Breast epithelium (tissue), 4 donors: ENCODE data around the gene ST7L. TPM values are rescaled to one million over a fixed set of nuclear protein-coding genes. Genes with fewer than 3 reads are reported as not detected.

Experiments used
- DNase-seq, 2 donors: peaks; one replicate each; pipeline ENCODE4 v3.0.0-alpha.2; 2019; ENCODE audit warnings: low spot score in 2 of 2
- H3K27ac ChIP-seq, 2 donors: fragments of 200-600 bp; sonication (generic) in 1 of 2; one replicate each; pipeline ENCODE4 v1.5.1; 2016 to 2019; ENCODE audit warnings: mild to moderate bottlenecking in 1 of 2
- H3K27me3 ChIP-seq, 2 donors: fragments of 200-600 bp; sonication (generic) in 1 of 2; one replicate each; pipeline versions ENCODE4 v1.5.1 to v1.6.0; 2017 to 2019; ENCODE audit warnings: control low read depth in 1 of 2, mild to moderate bottlenecking in 1 of 2
- H3K36me3 ChIP-seq: fragments of 200-600 bp; one replicate; pipeline ENCODE4 v1.5.1; 2019
- H3K4me1 ChIP-seq, 2 donors: fragments of 200-600 bp; sonication (generic); one replicate each; pipeline ENCODE4 v1.5.1; 2016 to 2019; ENCODE audit warnings: control low read depth in 1 of 2
- H3K4me3 ChIP-seq, 3 donors: fragments of 200-600 bp; sonication (generic); 1 replicate in 2 of 3; 2 replicates in 1 of 3; pipeline ENCODE4 v1.5.1; 2016 to 2019; ENCODE audit warnings: mild to moderate bottlenecking in 3 of 3, moderate library complexity in 2 of 3
- H3K9me3 ChIP-seq, 2 donors: fragments of 200-600 bp; sonication (generic) in 1 of 2; one replicate each; pipeline ENCODE4 v1.5.1; 2016 to 2019; ENCODE audit warnings: control low read depth in 1 of 2
- POLR2A ChIP-seq: fragments of 450-650 bp; IDR thresholded peaks from one replicate; pipeline ENCODE4 v1.6.1; 2016; ENCODE audit warnings: antibody characterized with exemption, mild to moderate bottlenecking, moderate library complexity
- POLR2AphosphoS5 ChIP-seq, 3 donors: sonication (generic); formaldehyde crosslinking; IDR thresholded peaks; one replicate each; pipeline ENCODE4 v1.6.1; 2017; ENCODE audit warnings: antibody characterized with exemption in 3 of 3
- intact Hi-C: fragments of 100-400 bp; cut with DNase I; formaldehyde crosslinking; loops from one replicate; pipeline ENCODE4 v1.15.1; 2023; ENCODE audit warnings: low total_unique reads
- total RNA-seq, 3 donors: library from RNA; depleted of rRNA; stranded (reverse); fragments of >200 nt; gene quantifications; one replicate each; pipeline ENCODE4 v1.1.0, GENCODE V29; 2016
- TF ChIP-seq, protein P1 (sequence below), 3 donors: fragments of 450-650 bp; IDR thresholded peaks; one replicate each; pipeline ENCODE4 v1.5.1; 2016 to 2017; ENCODE audit warnings: antibody characterized with exemption in 3 of 3, mild to moderate bottlenecking in 3 of 3, moderate library complexity in 3 of 3

ST7L gene
- total RNA-seq, 3 donors from 2014 or later = 20.6 to 36.0 (median 25.9) TPM

DNA sequence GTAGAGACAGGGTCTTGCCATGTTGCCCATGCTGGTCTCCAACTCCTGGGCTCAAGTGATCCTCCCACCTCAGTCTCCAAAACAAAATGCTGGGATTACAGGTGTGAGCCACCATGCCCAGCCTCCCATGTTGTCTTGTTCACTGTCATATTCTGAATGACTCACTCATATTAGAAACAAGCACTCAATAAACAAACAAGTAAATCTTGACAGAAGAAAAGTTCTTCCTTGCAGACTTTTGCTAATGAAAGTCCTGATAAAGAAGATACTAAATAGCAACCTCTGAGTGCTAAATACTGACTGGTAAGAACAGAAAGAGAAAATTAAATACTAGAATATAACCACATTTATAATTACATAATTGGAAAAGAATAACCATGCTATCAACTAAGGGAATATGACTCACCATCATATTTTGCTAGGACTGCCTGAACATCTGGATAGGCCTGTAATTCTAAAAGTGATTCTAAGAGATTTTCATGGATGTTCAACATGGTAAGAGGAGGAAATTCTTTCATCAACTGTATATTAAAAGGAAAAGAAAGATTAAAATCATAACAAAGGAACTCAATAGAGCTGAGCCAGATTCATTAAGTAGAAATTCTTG lies 37.3 kb downstream of the ST7L start:
- Histone ChIP-seq H3K27me3 (no peaks in the 10 kb centered on the region), H3K4me3 (no peak overlapping the region), H3K36me3 (no peaks in the 10 kb centered on the region), H3K9me3 (no peaks in the 10 kb centered on the region), H3K4me1 (no peaks in the 10 kb centered on the region), H3K27ac (no peak overlapping the region)
- DNase-seq = no peak
- TF ChIP-seq POLR2AphosphoS5 (IDR thresholded peaks at IDR 0.05) (no peak), POLR2A (no peak)
- TF ChIP-seq, protein P1, sequence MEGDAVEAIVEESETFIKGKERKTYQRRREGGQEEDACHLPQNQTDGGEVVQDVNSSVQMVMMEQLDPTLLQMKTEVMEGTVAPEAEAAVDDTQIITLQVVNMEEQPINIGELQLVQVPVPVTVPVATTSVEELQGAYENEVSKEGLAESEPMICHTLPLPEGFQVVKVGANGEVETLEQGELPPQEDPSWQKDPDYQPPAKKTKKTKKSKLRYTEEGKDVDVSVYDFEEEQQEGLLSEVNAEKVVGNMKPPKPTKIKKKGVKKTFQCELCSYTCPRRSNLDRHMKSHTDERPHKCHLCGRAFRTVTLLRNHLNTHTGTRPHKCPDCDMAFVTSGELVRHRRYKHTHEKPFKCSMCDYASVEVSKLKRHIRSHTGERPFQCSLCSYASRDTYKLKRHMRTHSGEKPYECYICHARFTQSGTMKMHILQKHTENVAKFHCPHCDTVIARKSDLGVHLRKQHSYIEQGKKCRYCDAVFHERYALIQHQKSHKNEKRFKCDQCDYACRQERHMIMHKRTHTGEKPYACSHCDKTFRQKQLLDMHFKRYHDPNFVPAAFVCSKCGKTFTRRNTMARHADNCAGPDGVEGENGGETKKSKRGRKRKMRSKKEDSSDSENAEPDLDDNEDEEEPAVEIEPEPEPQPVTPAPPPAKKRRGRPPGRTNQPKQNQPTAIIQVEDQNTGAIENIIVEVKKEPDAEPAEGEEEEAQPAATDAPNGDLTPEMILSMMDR (IDR thresholded peaks at IDR 0.05) = no peak
- intact Hi-C loops = no loop called here

DNA sequence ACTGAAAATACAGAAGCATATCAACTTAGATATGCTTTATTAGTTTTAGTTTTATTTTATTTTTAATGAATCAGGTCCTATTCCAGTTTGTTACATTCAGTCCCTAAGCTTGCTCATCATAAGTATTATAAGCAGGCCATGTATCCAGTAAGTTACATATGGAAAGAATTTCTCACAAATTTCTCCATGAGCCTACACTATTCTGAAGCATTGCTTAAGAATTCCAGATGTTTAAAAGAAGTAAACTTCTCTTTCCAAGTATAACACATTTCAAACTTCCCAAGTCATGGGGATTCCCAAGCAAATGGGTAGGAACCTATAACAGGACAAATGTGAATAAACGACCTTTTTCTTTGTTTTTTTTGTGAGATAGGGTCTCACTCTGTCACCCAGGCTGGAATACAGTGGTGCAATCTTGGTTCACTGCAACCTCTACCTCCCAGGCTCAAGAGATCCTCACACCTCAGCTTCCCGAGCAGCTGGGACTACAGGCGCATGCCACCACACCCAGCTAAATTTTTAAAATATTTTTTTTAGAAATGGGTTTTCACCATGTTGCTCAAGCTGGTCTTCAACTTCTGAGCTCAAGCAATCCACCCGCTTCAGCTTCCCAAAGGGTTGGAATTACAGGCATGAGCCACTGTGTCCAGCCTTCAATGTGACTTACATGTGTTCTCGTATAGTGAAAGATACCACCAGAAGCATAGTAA lies 39.0 kb downstream of the ST7L start:
- no peak for TF ChIP-seq POLR2AphosphoS5 (IDR thresholded peaks at IDR 0.05)
- no peak for TF ChIP-seq POLR2A
- Histone ChIP-seq H3K27me3 (no peaks in the 10 kb centered on the region), H3K27ac (no peak overlapping the region), H3K4me1 (no peaks in the 10 kb centered on the region), H3K4me3 (no peak overlapping the region), H3K9me3 (no peaks in the 10 kb centered on the region), H3K36me3 (no peaks in the 10 kb centered on the region)
- DNase-seq = no peak
- intact Hi-C loops = no loop called here

DNA sequence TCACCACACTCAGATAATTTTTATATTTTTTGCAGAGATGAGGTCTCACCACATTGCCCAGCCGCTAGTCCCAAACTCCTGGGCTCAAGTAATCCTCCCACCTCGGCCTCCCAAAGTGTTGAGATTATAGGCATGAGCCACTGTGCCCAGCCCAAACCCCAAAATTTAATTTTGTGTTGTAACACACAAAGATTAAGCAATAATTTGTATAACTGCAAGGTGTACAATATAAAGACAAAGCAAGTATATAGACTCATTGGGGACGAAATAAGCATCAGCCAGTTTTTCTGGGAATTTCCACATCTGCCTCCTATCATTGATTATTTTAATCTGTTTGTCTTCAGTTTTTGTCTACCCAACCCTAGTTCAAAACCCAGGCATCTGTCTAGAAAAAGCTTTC lies 42.7 kb downstream of the ST7L start:
- intact Hi-C loops = no loop called here
- H3K4me1 ChIP-seq = no peaks in the 10 kb centered on the region
- no peak for DNase-seq
- H3K9me3 ChIP-seq = no peaks in the 10 kb centered on the region
- H3K27me3 ChIP-seq = no peaks in the 10 kb centered on the region
- TF ChIP-seq, protein P1 (IDR thresholded peaks at IDR 0.05) = no peak
- TF ChIP-seq POLR2AphosphoS5 (IDR thresholded peaks at IDR 0.05) (no peak), POLR2A (no peak)
- H3K27ac ChIP-seq = no peak overlapping the region
- no peak overlapping the region for H3K4me3 ChIP-seq
- no peaks in the 10 kb centered on the region for H3K36me3 ChIP-seq

DNA sequence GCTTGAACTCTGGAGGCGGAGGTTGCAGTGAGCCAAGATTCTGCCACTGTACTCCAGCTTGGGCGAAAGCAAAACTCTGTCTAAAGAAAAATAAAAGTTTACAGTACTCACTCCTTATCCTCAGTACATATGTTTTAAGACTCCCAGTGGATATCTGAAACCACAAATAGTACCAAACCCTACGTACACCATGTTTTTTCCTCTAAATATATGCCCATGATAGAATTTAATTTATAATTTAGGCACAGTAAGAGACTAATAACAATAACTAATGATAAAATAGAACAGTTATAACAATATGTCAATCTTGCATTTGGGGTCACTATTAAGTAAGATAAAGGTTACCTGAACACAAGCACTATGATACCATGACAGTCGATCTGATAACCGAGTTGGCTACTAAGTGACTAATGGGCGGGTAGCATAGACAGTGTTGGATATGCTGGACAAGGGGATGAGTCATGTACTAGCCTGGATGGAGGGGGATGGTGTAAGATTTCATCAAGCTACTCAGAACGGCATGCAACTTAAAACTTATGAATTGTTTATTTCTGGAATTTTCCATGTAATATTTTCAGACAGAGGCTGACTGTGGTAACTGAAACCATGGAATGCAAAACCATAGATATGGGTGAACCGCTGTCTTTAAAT lies 43.7 kb downstream of the ST7L start:
- TF ChIP-seq, protein P1 (IDR thresholded peaks at IDR 0.05) = no peak
- no peak for TF ChIP-seq POLR2A
- no peak for TF ChIP-seq POLR2AphosphoS5 (IDR thresholded peaks at IDR 0.05)
- Histone ChIP-seq H3K4me3 (no peak overlapping the region), H3K36me3 (no peaks in the 10 kb centered on the region), H3K9me3 (no peaks in the 10 kb centered on the region), H3K27me3 (no peaks in the 10 kb centered on the region), H3K4me1 (no peaks in the 10 kb centered on the region), H3K27ac (no peak overlapping the region)
- intact Hi-C loops = no loop called here
- DNase-seq = no peak

DNA sequence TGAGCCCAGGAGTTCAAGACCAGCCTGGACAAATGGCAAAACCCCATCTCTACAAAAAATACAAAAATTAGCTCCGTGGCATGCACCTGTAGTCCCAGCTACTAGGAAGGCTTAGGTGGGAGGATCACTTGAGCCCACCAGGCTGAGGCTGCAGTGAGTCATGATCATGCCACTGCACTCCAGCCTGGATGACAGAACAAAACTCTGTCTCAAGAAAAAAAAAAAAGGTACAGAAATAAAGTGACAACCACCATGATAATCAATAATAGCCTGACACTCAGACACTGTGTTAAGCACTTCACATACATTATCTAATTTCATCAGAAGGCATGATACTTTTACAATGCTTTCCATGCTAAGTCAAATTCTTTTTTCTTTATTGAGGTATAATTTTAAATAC lies 53.1 kb downstream of the ST7L start:
- intact Hi-C loops = no loop called here
- Histone ChIP-seq H3K4me1 (no peaks in the 10 kb centered on the region), H3K4me3 (no peak overlapping the region), H3K27me3 (no peaks in the 10 kb centered on the region), H3K9me3 (no peaks in the 10 kb centered on the region), H3K36me3 (no peaks in the 10 kb centered on the region), H3K27ac (no peak overlapping the region)
- no peak for DNase-seq
- TF ChIP-seq POLR2A = no peak
- no peak for TF ChIP-seq POLR2AphosphoS5 (IDR thresholded peaks at IDR 0.05)
- TF ChIP-seq, protein P1 (IDR thresholded peaks at IDR 0.05) = no peak
